NT2/D1 (cell line): ENCODE data around the gene SLC9A3.

Experiments
- DNase-seq: peaks from one replicate; pipeline ENCODE4 v3.0.0-alpha.2; 2011; ENCODE audit warnings: low read depth, low spot score
- H3K27me3 ChIP-seq: 2 replicates; pipeline ENCODE4 v1.6.0; 2011; ENCODE audit warnings: mild to moderate bottlenecking; ENCODE audit not compliant: insufficient read length, insufficient read depth
- H3K36me3 ChIP-seq: 2 replicates; pipeline ENCODE4 v1.6.1; 2011; ENCODE audit warnings: mild to moderate bottlenecking, low read length, mixed read lengths; ENCODE audit not compliant: insufficient read depth, insufficient read length
- H3K4me1 ChIP-seq: 2 replicates; pipeline ENCODE4 v1.5.1; 2011; ENCODE audit not compliant: insufficient read depth, insufficient read length
- H3K4me3 ChIP-seq: 2 replicates; pipeline ENCODE4 v1.5.1; 2011; ENCODE audit warnings: low read depth; ENCODE audit not compliant: insufficient read length
- H3K9ac ChIP-seq: 2 replicates; pipeline ENCODE4 v1.6.0; 2011; ENCODE audit warnings: low read depth; ENCODE audit not compliant: insufficient read length
- H3K9me3 ChIP-seq: 2 replicates; pipeline ENCODE4 v1.5.1; 2011; ENCODE audit warnings: mild to moderate bottlenecking, low read length; ENCODE audit not compliant: insufficient read depth
- SUZ12 ChIP-seq: IDR thresholded peaks from 2 replicates; pipeline ENCODE4 v1.6.1; 2011; ENCODE audit not compliant: insufficient read length, insufficient read depth; ENCODE audit errors: extremely low read depth
- YY1 ChIP-seq: IDR thresholded peaks from 2 replicates; pipeline ENCODE4 v1.6.1; 2011; ENCODE audit not compliant: insufficient read length, insufficient read depth
- ZNF274 ChIP-seq: IDR thresholded peaks from 2 replicates; pipeline ENCODE4 v1.6.1; 2011; ENCODE audit warnings: mild to moderate bottlenecking, low read depth, low read length

Gene SLC9A3

DNA sequence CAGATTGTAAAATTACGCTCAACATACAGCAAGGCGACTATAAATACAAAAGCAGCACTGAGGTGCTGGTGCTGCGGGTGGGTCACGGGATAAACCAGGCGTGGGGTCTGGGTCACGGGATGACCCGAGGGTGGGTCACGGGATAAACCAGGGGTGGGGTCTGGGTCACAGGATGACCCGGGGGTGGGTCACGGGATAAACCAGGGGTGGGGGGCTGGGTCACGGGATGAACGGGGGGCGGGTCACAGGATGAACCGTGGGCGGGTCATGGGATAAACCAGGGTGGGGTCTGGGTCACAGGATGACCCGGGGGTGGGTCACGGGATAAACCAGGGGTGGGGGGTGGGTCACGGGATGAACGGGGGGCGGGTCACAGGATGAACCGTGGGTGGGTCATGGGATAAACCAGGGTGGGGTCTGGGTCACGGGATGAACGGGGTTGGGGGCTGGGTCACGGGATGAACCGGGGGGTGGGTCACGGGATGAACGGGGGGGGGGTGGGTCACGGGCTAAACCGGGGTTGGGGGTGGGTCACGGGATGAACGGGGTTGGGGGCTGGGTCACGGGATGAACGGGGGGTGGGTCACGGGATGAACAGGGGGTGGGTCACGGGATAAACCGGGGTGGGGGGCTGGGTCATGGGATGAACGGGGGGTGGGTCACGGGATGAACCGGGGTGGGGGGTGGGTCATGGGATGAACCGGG is 30.2 kb upstream of the SLC9A3 start:
- Histone ChIP-seq H3K9ac (no peak overlapping the region), H3K36me3 (no peaks in the 10 kb centered on the region), H3K27me3 (peaks cover 22% of the 10 kb centered on the region), H3K4me1 (peaks cover 2% of the 10 kb centered on the region), H3K4me3 (no peak overlapping the region), H3K9me3 (no peaks in the 10 kb centered on the region)
- TF ChIP-seq YY1 (no peak), SUZ12 (no peak), ZNF274 (no peak)
- DNase-seq = no peak

- Histone ChIP-seq H3K36me3 (no peaks in the 10 kb centered on the region), H3K9me3 (no peaks in the 10 kb centered on the region), H3K4me1 (peaks cover 2% of the 10 kb centered on the region), H3K27me3 (peaks cover 25% of the 10 kb centered on the region), H3K9ac (no peak overlapping the region), H3K4me3 (no peak overlapping the region)
- no peak for DNase-seq
- TF ChIP-seq SUZ12 = no peak
- TF ChIP-seq YY1 = no peak
These were observed 29.6 kb upstream of the SLC9A3 start for GRCh38 chr5:553874-554273.

DNA sequence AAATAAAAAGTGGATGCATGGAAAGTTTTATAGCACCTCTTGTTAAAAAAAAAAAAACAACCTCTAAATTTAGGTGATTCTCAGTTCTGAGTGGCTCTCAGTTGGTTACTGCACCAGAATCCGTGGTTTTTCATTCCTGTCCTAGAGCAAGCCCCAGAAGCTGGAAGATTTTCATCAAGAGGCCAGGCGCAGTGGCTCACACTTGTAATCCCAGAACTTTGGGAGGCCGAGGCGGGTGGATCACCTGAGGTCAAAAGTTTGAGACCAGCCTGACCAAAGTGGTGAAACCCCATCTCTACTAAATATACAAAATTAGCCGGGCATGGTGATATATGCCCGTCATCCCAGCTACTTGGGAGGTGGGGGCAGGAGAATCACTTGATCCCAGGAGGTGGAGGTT is 27.2 kb upstream of the SLC9A3 start:
- DNase-seq = no peak
- H3K9me3 ChIP-seq = no peaks in the 10 kb centered on the region
- TF ChIP-seq YY1 (no peak), ZNF274 (no peak), SUZ12 (no peak)
- no peaks in the 10 kb centered on the region for H3K4me1 ChIP-seq
- H3K27me3 ChIP-seq = peaks cover 31% of the 10 kb centered on the region
- H3K36me3 ChIP-seq = no peaks in the 10 kb centered on the region
- H3K4me3 ChIP-seq = no peak overlapping the region
- H3K9ac ChIP-seq = no peak overlapping the region

GRCh38 chr5:549229-549628 is 25.0 kb upstream of the SLC9A3 start:
- H3K9me3 ChIP-seq = no peaks in the 10 kb centered on the region; the same call in 1 of the 2 replicates
- H3K36me3 ChIP-seq = no peaks in the 10 kb centered on the region
- H3K9ac ChIP-seq = no peak overlapping the region
- TF ChIP-seq ZNF274 (no peak), SUZ12 (no peak), YY1 (no peak)
- no peak overlapping the region for H3K4me3 ChIP-seq
- H3K4me1 ChIP-seq = no peaks in the 10 kb centered on the region
- peaks cover 31% of the 10 kb centered on the region for H3K27me3 ChIP-seq
- DNase-seq = no peak

- Histone ChIP-seq H3K9ac (no peak overlapping the region), H3K9me3 (no peaks in the 10 kb centered on the region; the same call in 1 of the 2 replicates), H3K36me3 (no peaks in the 10 kb centered on the region), H3K4me1 (no peaks in the 10 kb centered on the region), H3K4me3 (no peak overlapping the region), H3K27me3 (peaks cover 26% of the 10 kb centered on the region)
- TF ChIP-seq SUZ12 (no peak), ZNF274 (no peak), YY1 (no peak)
- no peak for DNase-seq
These were observed 24.0 kb upstream of the SLC9A3 start for GRCh38 chr5:548256-548655.

- Histone ChIP-seq H3K9me3 (no peaks in the 10 kb centered on the region; the same call in 1 of the 2 replicates), H3K9ac (no peak overlapping the region), H3K4me1 (no peaks in the 10 kb centered on the region), H3K36me3 (no peaks in the 10 kb centered on the region), H3K4me3 (no peak overlapping the region), H3K27me3 (peaks cover 26% of the 10 kb centered on the region)
- no peak for TF ChIP-seq ZNF274
- TF ChIP-seq YY1 = no peak
- TF ChIP-seq SUZ12 = no peak
- DNase-seq = no peak
These were observed 23.1 kb upstream of the SLC9A3 start for GRCh38 chr5:547086-547924.

GRCh38 chr5:546376-546908 is 22.2 kb upstream of the SLC9A3 start:
- Histone ChIP-seq H3K27me3 (peaks cover 20% of the 10 kb centered on the region), H3K4me1 (no peaks in the 10 kb centered on the region), H3K9ac (no peak overlapping the region), H3K9me3 (no peaks in the 10 kb centered on the region; the same call in 1 of the 2 replicates), H3K36me3 (no peaks in the 10 kb centered on the region), H3K4me3 (no peak overlapping the region)
- TF ChIP-seq SUZ12 (no peak), YY1 (no peak), ZNF274 (no peak)
- DNase-seq = no peak
